Stimulated activated CD4-positive, alpha-beta T cell treated with anti-CD3 and anti-CD28 coated beads, Interleukin-1b, Interleukin-23, amount 100 ng/mL, for 24 hours (primary cell): Measurements from ENCODE around the gene OXA1L.
"Not testable (repeated sequence)": the region's sequence is repeated elsewhere in the genome, so short reads cannot be mapped to it uniquely, and the experiment has no call there.

Experiments
- DNase-seq, 4 experiments: peaks; one replicate each; pipeline ENCODE4 v3.0.0-alpha.2; 2020; ENCODE audit warnings: low read depth in 4 of 4, low spot score in 1 of 4

The OXA1L gene

GRCh38 chr14:22798528-22798927 is 32.0 kb downstream of the OXA1L start:
- no peak for DNase-seq

GRCh38 chr14:22800346-22800745 is 33.9 kb downstream of the OXA1L start:
- no peak for DNase-seq

GRCh38 chr14:22801716-22802115 is 35.2 kb downstream of the OXA1L start:
- no peak for DNase-seq

GRCh38 chr14:22802860-22803686 is 36.6 kb downstream of the OXA1L start:
- no peak for DNase-seq

GRCh38 chr14:22803687-22803974 is 37.1 kb downstream of the OXA1L start:
- no peak for DNase-seq

- DNase-seq, result not testable (repeated sequence)
Measured at GRCh38 chr14:22805235-22805634, 38.7 kb downstream of the OXA1L start.

GRCh38 chr14:22807432-22808087 is 41.1 kb downstream of the OXA1L start:
- no peak for DNase-seq

- no peak for DNase-seq
Measured at GRCh38 chr14:22808388-22809209, 42.1 kb downstream of the OXA1L start.

GRCh38 chr14:22811722-22812121 is 45.2 kb downstream of the OXA1L start:
- DNase-seq, result no peak

- DNase-seq, result no peak
Measured at GRCh38 chr14:22812744-22813143, 46.3 kb downstream of the OXA1L start.

GRCh38 chr14:22813145-22813544 is 46.7 kb downstream of the OXA1L start:
- DNase-seq, result no peak

GRCh38 chr14:22814373-22814772 is 47.9 kb downstream of the OXA1L start:
- DNase-seq, result no peak

GRCh38 chr14:22814941-22815713 is 48.6 kb downstream of the OXA1L start, which contains the start of gene SLC7A7:
SLC7A7 (minus strand) TSS chr14:22815435; CDS start chr14:22813398, 2,037 bp downstream.
- no peak for DNase-seq

- no peak for DNase-seq
Measured at GRCh38 chr14:22819151-22819988, 52.9 kb downstream of the OXA1L start.

- DNase-seq, result no peak
Measured at GRCh38 chr14:22820731-22821130, 54.2 kb downstream of the OXA1L start.

GRCh38 chr14:22821193-22822015 is 54.9 kb downstream of the OXA1L start:
- no peak for DNase-seq

- no peak for DNase-seq
Measured at GRCh38 chr14:22822016-22822570, 55.6 kb downstream of the OXA1L start.
